ENCODE measurements around the gene IGLON5. TPM values are rescaled to one million over a fixed set of nuclear protein-coding genes. Genes with fewer than 3 reads are reported as not detected.

IGLON5 gene
- total RNA-seq, 4 donors from 2014 or later, result 0.17 TPM; not detected in 3

DNA sequence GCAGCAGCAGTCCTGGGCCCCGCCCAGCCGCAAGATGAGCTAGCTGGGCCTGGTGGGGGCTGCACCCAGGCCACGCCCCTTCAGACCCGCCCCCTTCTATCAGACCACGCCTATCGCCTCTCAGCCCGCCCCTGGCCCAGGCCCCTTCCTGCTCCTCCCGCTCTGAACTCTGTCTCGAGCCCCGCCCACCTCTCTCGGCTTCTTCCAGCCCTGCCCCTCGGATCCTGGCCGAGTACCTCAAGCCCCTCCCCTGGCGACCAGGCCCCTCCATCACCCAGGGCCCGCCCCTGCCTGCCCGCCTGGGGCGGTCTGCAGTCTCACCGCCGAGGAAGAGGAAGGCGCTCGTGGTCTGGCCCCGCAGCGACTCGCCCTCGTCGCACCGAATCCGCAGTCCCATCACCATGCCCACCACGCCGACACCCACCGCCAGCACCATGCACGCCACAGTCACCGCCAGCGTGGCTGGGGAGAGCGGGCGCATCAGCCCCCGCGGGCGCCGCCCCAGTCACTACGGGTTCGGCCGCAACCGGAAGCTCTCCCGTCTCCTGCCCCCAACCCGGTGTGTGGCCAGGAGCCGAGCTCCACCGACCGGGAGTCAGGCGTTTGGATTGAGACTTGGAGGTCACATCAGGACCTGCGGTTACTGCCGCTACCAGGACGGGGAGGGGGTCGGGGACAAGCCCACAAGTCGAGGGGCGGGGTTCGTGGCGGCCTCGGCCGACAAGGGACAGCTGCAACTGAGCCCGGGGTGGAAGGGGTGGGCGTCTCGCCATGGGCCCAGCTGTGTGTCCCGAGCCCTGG is 56.3 kb downstream of the IGLON5 start:
- peak overlapping the region; percentile 95 to 99 (median 97) for H3K27ac ChIP-seq (replicated peaks in 1 of 4)
- peak; percentile 99 for DNase-seq (ENCODE audit: extremely low spot score)
- TF ChIP-seq POLR2AphosphoS5 (IDR thresholded peaks at IDR 0.05) (peak in 1 of 2 donors; percentile 97), EP300 (IDR thresholded peaks at IDR 0.05) (no peak)
- TF ChIP-seq, protein P1, sequence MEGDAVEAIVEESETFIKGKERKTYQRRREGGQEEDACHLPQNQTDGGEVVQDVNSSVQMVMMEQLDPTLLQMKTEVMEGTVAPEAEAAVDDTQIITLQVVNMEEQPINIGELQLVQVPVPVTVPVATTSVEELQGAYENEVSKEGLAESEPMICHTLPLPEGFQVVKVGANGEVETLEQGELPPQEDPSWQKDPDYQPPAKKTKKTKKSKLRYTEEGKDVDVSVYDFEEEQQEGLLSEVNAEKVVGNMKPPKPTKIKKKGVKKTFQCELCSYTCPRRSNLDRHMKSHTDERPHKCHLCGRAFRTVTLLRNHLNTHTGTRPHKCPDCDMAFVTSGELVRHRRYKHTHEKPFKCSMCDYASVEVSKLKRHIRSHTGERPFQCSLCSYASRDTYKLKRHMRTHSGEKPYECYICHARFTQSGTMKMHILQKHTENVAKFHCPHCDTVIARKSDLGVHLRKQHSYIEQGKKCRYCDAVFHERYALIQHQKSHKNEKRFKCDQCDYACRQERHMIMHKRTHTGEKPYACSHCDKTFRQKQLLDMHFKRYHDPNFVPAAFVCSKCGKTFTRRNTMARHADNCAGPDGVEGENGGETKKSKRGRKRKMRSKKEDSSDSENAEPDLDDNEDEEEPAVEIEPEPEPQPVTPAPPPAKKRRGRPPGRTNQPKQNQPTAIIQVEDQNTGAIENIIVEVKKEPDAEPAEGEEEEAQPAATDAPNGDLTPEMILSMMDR (IDR thresholded peaks at IDR 0.05), result peak in 1 of 3 experiments; percentile 14
- H3K4me3 ChIP-seq, result peak overlapping the region; percentile 67 to 86 (median 75)
- no peaks in the 10 kb centered on the region for H3K9me3 ChIP-seq
- intact Hi-C loops (cut with DNase I), result loop anchor here (10.0 kb wide), 1 partner anchor 337 kb away; no protein-coding TSS in a partner anchor
- no peaks in the 10 kb centered on the region for H3K36me3 ChIP-seq
- H3K27me3 ChIP-seq, result no peaks in the 10 kb centered on the region
- peaks cover 26 to 45% (median 43%) of the 10 kb centered on the region in 4 donors for H3K4me1 ChIP-seq
- WGBS, result 0% methylated on average over 28 of the region's 64 CpGs

DNA sequence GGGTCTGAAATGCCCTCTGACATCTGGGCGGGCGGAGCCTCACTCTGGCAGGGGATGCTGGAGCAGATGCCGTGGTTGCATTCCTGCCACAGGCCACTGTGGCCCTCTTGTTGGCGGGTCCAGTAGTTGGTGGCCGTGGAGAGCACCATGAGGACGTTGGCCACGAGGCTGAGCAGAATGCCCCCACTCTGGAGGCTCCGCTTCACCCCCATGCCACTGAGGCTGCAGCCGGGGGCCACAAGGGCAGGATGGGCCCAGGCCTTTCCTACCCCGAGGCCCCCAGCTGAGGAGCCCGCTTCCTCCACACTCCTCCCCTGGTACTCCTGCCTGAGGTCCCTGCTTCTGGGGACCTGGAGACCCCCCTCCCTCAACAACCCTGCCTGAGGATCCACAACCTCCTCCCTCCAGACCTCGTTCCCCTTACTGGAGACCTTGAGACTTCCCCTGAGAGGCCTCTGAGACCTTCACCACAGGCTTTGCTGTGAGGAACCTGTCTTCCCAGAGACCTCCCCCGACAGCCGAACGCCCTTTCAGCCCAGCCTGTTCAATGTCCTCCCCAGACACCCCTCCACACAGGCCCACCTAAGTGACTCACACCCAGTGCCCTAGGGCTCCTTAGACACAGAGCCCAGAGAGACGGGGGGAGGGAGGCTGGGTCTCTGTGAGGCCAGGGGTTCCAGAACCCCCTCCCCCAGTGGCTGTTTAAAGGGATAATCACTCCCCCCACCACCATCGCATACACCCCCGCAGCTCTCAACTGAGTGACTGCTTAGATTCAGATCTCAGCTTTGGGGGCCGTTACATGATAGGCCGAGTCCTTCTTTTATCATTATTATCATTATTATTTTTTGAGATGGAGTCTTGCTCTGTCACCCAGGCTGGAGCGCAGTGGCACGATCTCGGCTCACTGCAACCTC is 57.2 kb downstream of the IGLON5 start, which contains the start of gene CLDND2:
Gene CLDND2, minus strand, starts transcription at position 638 of the 917 bp plus-strand sequence. Its CDS starts 426 bp downstream, at position 212.
- intact Hi-C loops (cut with DNase I), result loop anchor here (10.0 kb wide), 1 partner anchor 336 kb away; no protein-coding TSS in a partner anchor
- Histone ChIP-seq H3K4me1 (peaks cover 17 to 36% (median 35%) of the 10 kb centered on the region in 4 donors), H3K27ac (replicated peaks in 1 of 4) (peak within 1 kb of the TSS; percentile 95 to 99 (median 97)), H3K36me3 (no peaks in the 10 kb centered on the region), H3K4me3 (peak within 1 kb of the TSS; percentile 67 to 86 (median 75)), H3K9me3 (no peaks in the 10 kb centered on the region), H3K27me3 (no peaks in the 10 kb centered on the region)
- TF ChIP-seq, protein P1 (IDR thresholded peaks at IDR 0.05), result no peak
- TF ChIP-seq POLR2A (IDR thresholded peaks at IDR 0.05; ENCODE audit: low read depth) (no peak), POLR2AphosphoS5 (IDR thresholded peaks at IDR 0.05) (no peak), EP300 (IDR thresholded peaks at IDR 0.05) (no peak)
- WGBS, result 59% methylated on average over 23 of the region's 23 CpGs
- no peak for DNase-seq (ENCODE audit: extremely low spot score)

DNA sequence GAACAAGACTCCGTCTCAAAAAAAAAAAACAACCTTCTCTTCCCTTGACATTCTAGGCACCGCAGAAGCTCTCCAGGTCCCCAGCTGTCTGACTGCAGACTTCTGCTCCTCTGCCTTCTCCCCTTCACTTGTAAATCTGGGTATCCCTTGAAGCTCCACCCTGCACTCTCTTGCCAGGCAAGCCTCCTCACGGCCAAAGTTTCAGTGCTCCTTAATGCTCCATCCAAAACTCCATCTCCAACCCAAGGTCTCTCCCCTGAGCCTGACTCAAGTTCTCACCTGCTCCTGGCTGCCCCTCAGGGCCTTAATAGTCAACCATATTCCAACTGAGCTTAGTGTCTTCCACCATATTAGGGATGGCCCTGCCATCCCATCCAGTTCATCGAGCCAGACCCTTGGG is 58.8 kb downstream of the IGLON5 start:
- Histone ChIP-seq H3K36me3 (no peaks in the 10 kb centered on the region), H3K27me3 (no peaks in the 10 kb centered on the region), H3K9me3 (no peaks in the 10 kb centered on the region), H3K4me3 (no peak overlapping the region), H3K27ac (replicated peaks in 1 of 4) (no peak overlapping the region), H3K4me1 (peaks cover under 1 to 20% (median 19%) of the 10 kb centered on the region in 4 donors)
- intact Hi-C loops (cut with DNase I), result no loop called here
- DNase-seq (ENCODE audit: extremely low spot score), result no peak
- 77% methylated on average over 4 of the region's 4 CpGs for WGBS
- TF ChIP-seq, protein P1 (IDR thresholded peaks at IDR 0.05), result no peak
- TF ChIP-seq POLR2A (IDR thresholded peaks at IDR 0.05; ENCODE audit: low read depth) (no peak), EP300 (IDR thresholded peaks at IDR 0.05) (no peak), POLR2AphosphoS5 (IDR thresholded peaks at IDR 0.05) (no peak)

DNA sequence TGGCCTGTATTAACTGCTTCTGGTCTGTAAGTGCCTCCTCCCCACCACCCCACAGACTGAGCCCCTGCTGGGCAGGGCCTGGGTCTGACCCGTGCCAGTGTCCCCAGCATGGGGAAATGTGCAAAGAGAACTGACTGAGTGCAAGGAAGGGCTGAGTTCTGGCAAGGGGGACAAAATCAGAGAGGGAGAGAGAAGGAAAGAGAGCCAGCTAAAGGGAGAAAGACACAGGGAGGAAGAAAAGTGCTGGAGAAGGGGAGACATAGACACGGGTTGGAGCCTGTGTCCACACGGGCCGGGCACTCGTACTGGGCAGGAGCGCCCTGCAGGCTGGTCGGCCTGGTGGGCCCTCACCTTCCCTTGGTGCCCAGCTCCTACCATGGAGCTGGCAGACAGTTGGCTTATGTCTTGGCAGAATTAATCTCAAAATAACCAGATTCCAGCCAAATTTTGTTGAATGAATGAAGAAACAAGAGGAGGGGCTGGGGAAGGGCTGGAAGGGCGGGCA is 59.8 kb downstream of the IGLON5 start:
- Histone ChIP-seq H3K27me3 (no peaks in the 10 kb centered on the region), H3K4me3 (no peak overlapping the region), H3K27ac (replicated peaks in 1 of 4) (no peak overlapping the region), H3K4me1 (peaks cover 0 to 15% (median 13%) of the 10 kb centered on the region in 4 donors), H3K36me3 (no peaks in the 10 kb centered on the region), H3K9me3 (no peaks in the 10 kb centered on the region)
- intact Hi-C loops (cut with DNase I), result no loop called here
- TF ChIP-seq, protein P1 (IDR thresholded peaks at IDR 0.05), result no peak
- TF ChIP-seq EP300 (IDR thresholded peaks at IDR 0.05) (no peak), POLR2A (IDR thresholded peaks at IDR 0.05; ENCODE audit: low read depth) (no peak), POLR2AphosphoS5 (IDR thresholded peaks at IDR 0.05) (no peak)
- WGBS, result 79% methylated on average over 8 of the region's 8 CpGs
- DNase-seq (ENCODE audit: extremely low spot score), result no peak
